WTC11 (cell line): ENCODE data around the gene MSI1. TPM values are rescaled to one million over a fixed set of nuclear protein-coding genes. Genes with fewer than 3 reads are reported as not detected.
A peak's percentile ranks its signal among the peaks of the same experiment; 100 is the strongest.

Experiments
- ATAC-seq: fragments of 200-7000 bp; cut with Tn5 transposase; 2 replicates; pipeline ENCODE4 v1.10.0; 2021; ENCODE audit warnings: mild to moderate bottlenecking, moderate library complexity
- CTCF ChIA-PET: fragments of 300-600 bp; sonication (Branson Sonifier 250); formaldehyde crosslinking; loops from one replicate; lab custom pipeline; 2021; ENCODE audit warnings: antibody characterized with exemption; lab: Charles Lee
- POLR2A ChIA-PET: fragments of 350-600 bp; sonication (Branson Sonifier 250); formaldehyde crosslinking; loops from one replicate; lab custom pipeline; 2021; ENCODE audit warnings: antibody characterized with exemption; lab: Charles Lee
- DNase-seq: peaks from one replicate; pipeline ENCODE4 v3.0.0; 2021; ENCODE audit warnings: low spot score
- H3K27ac Mint-ChIP-seq: 2 replicates; pipeline ENCODE4 v1.8.0; 2021; ENCODE audit warnings: mixed read lengths
- H3K27me3 Mint-ChIP-seq: 2 replicates; pipeline ENCODE4 v1.8.0; 2021; ENCODE audit warnings: low read depth, mild to moderate bottlenecking, moderate library complexity, mixed read lengths
- H3K36me3 Mint-ChIP-seq: 2 replicates; pipeline ENCODE4 v1.8.0; 2021; ENCODE audit warnings: mixed read lengths
- H3K4me1 Mint-ChIP-seq: 2 replicates; pipeline ENCODE4 v1.8.0; 2022; ENCODE audit warnings: mixed read lengths
- H3K4me3 Mint-ChIP-seq: 2 replicates; pipeline ENCODE4 v1.8.0; 2021; ENCODE audit warnings: mild to moderate bottlenecking, moderate library complexity, mixed read lengths
- H3K9me3 Mint-ChIP-seq: 2 replicates; pipeline ENCODE4 v1.8.0; 2021; ENCODE audit warnings: mixed read lengths
- ARID4B ChIP-seq: sonication (generic); formaldehyde crosslinking; IDR thresholded peaks from 2 replicates; pipeline ENCODE4 v1.8.0; 2023; ENCODE audit warnings: missing genetic modification reagents, mild to moderate bottlenecking, borderline replicate concordance
- CBFB ChIP-seq: sonication (generic); formaldehyde crosslinking; IDR thresholded peaks from 2 replicates; pipeline ENCODE4 v1.8.1; 2022; ENCODE audit warnings: mild to moderate bottlenecking, low read depth, missing genetic modification reagents
- CREM ChIP-seq: sonication (generic); formaldehyde crosslinking; IDR thresholded peaks from 2 replicates; pipeline ENCODE4 v1.8.1; 2022; ENCODE audit warnings: mild to moderate bottlenecking, missing genetic modification reagents, moderate library complexity
- E2F5 ChIP-seq: sonication (generic); formaldehyde crosslinking; IDR thresholded peaks from 2 replicates; pipeline ENCODE4 v1.8.1; 2022; ENCODE audit warnings: mild to moderate bottlenecking, moderate library complexity, missing genetic modification reagents
- ELF4 ChIP-seq: sonication (generic); formaldehyde crosslinking; IDR thresholded peaks from 2 replicates; pipeline ENCODE4 v1.8.1; 2022; ENCODE audit warnings: low read depth, mild to moderate bottlenecking, moderate library complexity, missing genetic modification reagents
- FOXJ3 ChIP-seq: sonication (generic); formaldehyde crosslinking; IDR thresholded peaks from 2 replicates; pipeline ENCODE4 v1.9.0; 2021; ENCODE audit warnings: missing genetic modification reagents, mild to moderate bottlenecking, borderline replicate concordance
- GABPB1 ChIP-seq: sonication (generic); formaldehyde crosslinking; IDR thresholded peaks from 2 replicates; pipeline ENCODE4 v1.8.1; 2023; ENCODE audit warnings: mild to moderate bottlenecking, missing genetic modification reagents
- JUN ChIP-seq: sonication (generic); formaldehyde crosslinking; IDR thresholded peaks from 2 replicates; pipeline ENCODE4 v1.8.0; 2023; ENCODE audit warnings: mild to moderate bottlenecking, missing genetic modification reagents
- MAX ChIP-seq: sonication (generic); formaldehyde crosslinking; IDR thresholded peaks from 2 replicates; pipeline ENCODE4 v1.8.0; 2022; ENCODE audit warnings: mild to moderate bottlenecking, missing genetic modification reagents
- NR3C1 ChIP-seq: sonication (generic); formaldehyde crosslinking; conservative IDR thresholded peaks from 2 replicates; pipeline ENCODE4 v1.8.1; 2023; ENCODE audit warnings: low read depth, mild to moderate bottlenecking, missing genetic modification reagents
- USF1 ChIP-seq: sonication (generic); formaldehyde crosslinking; IDR thresholded peaks from 2 replicates; pipeline ENCODE4 v1.8.0; 2022; ENCODE audit warnings: mild to moderate bottlenecking, missing genetic modification reagents
- USF2 ChIP-seq: sonication (generic); formaldehyde crosslinking; IDR thresholded peaks from 2 replicates; pipeline ENCODE4 v1.8.1; 2023; ENCODE audit warnings: mild to moderate bottlenecking, missing genetic modification reagents, moderate library complexity
- ZBTB43 ChIP-seq: sonication (generic); formaldehyde crosslinking; IDR thresholded peaks from 2 replicates; pipeline ENCODE4 v1.8.1; 2023; ENCODE audit warnings: mild to moderate bottlenecking, missing genetic modification reagents
- ZNF138 ChIP-seq: sonication (generic); formaldehyde crosslinking; conservative IDR thresholded peaks from 2 replicates; pipeline ENCODE4 v1.8.1; 2022; ENCODE audit warnings: mild to moderate bottlenecking, moderate library complexity, missing genetic modification reagents
- ZNF263 ChIP-seq: sonication (generic); formaldehyde crosslinking; IDR thresholded peaks from 2 replicates; pipeline ENCODE4 v1.8.1; 2022; ENCODE audit warnings: low read depth, mild to moderate bottlenecking, moderate library complexity, missing genetic modification reagents
- ZNF281 ChIP-seq: sonication (generic); formaldehyde crosslinking; IDR thresholded peaks from 2 replicates; pipeline ENCODE4 v1.8.0; 2023; ENCODE audit warnings: mild to moderate bottlenecking, missing genetic modification reagents
- ZNF416 ChIP-seq: fragments of 250-450 bp; sonication (Bioruptor Pico); IDR thresholded peaks from 2 replicates; pipeline ENCODE4 v1.9.0; 2021; ENCODE audit warnings: mild to moderate bottlenecking, inconsistent platforms
- ZNF423 ChIP-seq: fragments of 250-450 bp; sonication (Bioruptor Pico); IDR thresholded peaks from 2 replicates; pipeline ENCODE4 v2.1.2; 2022; ENCODE audit warnings: mild to moderate bottlenecking, moderate library complexity
- ZSCAN18 ChIP-seq: fragments of 250-450 bp; sonication (Bioruptor Pico); IDR thresholded peaks from 2 replicates; pipeline ENCODE4 v2.1.2; 2022; ENCODE audit warnings: mild to moderate bottlenecking, moderate library complexity
- total RNA-seq: library from RNA; stranded (reverse); gene quantifications from 3 replicates; pipeline ENCODE4 v1.2.3, GENCODE V29; 2021

MSI1 gene
- total RNA-seq, 1 experiment from 2014 or later = 71.5 TPM

- POLR2A ChIA-PET = interaction anchor here (0.5 to 1.5 kb wide), 6 partner anchors 19 to 44 kb away, joined by 3 to 8 read pairs (median 4); no protein-coding TSS in a partner anchor
- H3K27ac Mint-ChIP-seq = peak overlapping the region; percentile 95
- H3K27me3 Mint-ChIP-seq = no peaks in the 10 kb centered on the region
- H3K4me1 Mint-ChIP-seq = peaks cover 46% of the 10 kb centered on the region
- H3K4me3 Mint-ChIP-seq = peak overlapping the region; percentile 45
- H3K36me3 Mint-ChIP-seq = no peaks in the 10 kb centered on the region
- CTCF ChIA-PET = interaction anchor here (0.5 to 4.6 kb wide), 18 partner anchors 15 to 193 kb away, joined by 3 to 33 read pairs (median 4); partner anchors contain the start of genes RPLP0 and SIRT4
- H3K9me3 Mint-ChIP-seq = no peaks in the 10 kb centered on the region
- peak; percentile 98 for ATAC-seq
- DNase-seq = peak; percentile 79
- no peak for TF ChIP-seq ZNF416 (CRISPR knock-in tag)
- no peak for TF ChIP-seq ZSCAN18 (CRISPR knock-in tag)
- TF ChIP-seq USF2 = peak; percentile 53
- TF ChIP-seq GABPB1 (CRISPR knock-in tag) = no peak
- TF ChIP-seq NR3C1 (CRISPR knock-in tag) = no peak
- no peak for TF ChIP-seq ELF4 (CRISPR knock-in tag)
- 0 out of 2 replicates have a peak, but pooled peaks have one; percentile 55 for TF ChIP-seq ARID4B (CRISPR knock-in tag)
- TF ChIP-seq ZNF423 (CRISPR knock-in tag) = no peak
- TF ChIP-seq FOXJ3 (CRISPR knock-in tag) = no peak
- 0 out of 2 replicates have a peak, but pooled peaks have one; percentile 55 for TF ChIP-seq E2F5
- TF ChIP-seq MAX = peak; percentile 65
- no peak for TF ChIP-seq JUN (CRISPR knock-in tag)
- TF ChIP-seq ZNF263 (CRISPR knock-in tag) = no peak
- TF ChIP-seq ZNF138 (CRISPR knock-in tag) = 0 out of 2 replicates have a peak, but pooled peaks have one; percentile 61
- TF ChIP-seq ZBTB43 (CRISPR knock-in tag) = no peak; the same call in 1 of the 2 replicates
- 0 out of 2 replicates have a peak, but pooled peaks have one; percentile 68 for TF ChIP-seq CBFB (CRISPR knock-in tag)
- TF ChIP-seq CREM (CRISPR knock-in tag) = 0 out of 2 replicates have a peak, but pooled peaks have one; percentile 27
- 0 out of 2 replicates have a peak, but pooled peaks have one; percentile 49 for TF ChIP-seq ZNF281 (CRISPR knock-in tag)
- TF ChIP-seq USF1 = peak; percentile 19; the same call in 1 of the 2 replicates
Measured at GRCh38 chr12:120394483-120395367, 25.8 kb upstream of the MSI1 start.
